ENCODE data around the gene FBXO30. TPM values are rescaled to one million over a fixed set of nuclear protein-coding genes. Genes with fewer than 3 reads are reported as not detected.

Gene FBXO30
- total RNA-seq, 6 experiments from 2014 or later, result 12.7 to 14.9 (median 13.9) TPM

DNA sequence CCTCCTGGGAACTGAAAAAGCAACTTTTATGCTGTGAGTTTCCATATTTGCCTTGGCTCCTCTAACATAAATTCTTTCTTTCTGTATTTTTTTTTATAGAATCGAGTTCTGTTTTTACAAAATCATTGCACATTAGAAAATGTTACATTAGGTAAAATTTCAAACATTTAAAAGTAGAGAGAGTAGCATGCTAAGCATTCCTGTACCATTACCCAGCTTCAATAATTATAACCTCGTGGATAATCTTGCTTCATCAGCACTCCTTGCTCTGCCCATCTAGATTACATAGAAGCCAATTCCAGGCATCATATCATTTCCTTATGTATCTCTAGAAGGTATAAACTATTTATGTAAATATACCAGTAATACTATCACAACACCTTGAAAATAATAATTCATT lies 15.4 kb upstream of the FBXO30 start:
- Mint-ChIP-seq H3K9me3 (no peaks in the 10 kb centered on the region), H3K4me3 (no peak overlapping the region), H3K27ac (no peak overlapping the region), H3K36me3 (ENCODE audit: low read depth) (no peaks in the 10 kb centered on the region), H3K4me1 (ENCODE audit: low read depth) (peaks cover 13% of the 10 kb centered on the region; the same call in 1 of the 2 replicates), H3K27me3 (ENCODE audit: insufficient read depth) (no peaks in the 10 kb centered on the region; the same call in 1 of the 2 replicates)
- DNase-seq, result no peak
- no peak for TF ChIP-seq CTCF (IDR thresholded peaks at IDR 0.05)

- no peaks in the 10 kb centered on the region; the same call in 1 of the 2 replicates for H3K27me3 Mint-ChIP-seq (ENCODE audit: insufficient read depth)
Measured at GRCh38 chr6:145829102-145829501, 14.5 kb upstream of the FBXO30 start.

GRCh38 chr6:145824344-145824743 lies 9.7 kb upstream of the FBXO30 start:
- Mint-ChIP-seq H3K36me3 (ENCODE audit: low read depth) (no peaks in the 10 kb centered on the region), H3K27me3 (ENCODE audit: insufficient read depth) (no peaks in the 10 kb centered on the region; the same call in 1 of the 2 replicates), H3K4me3 (no peak overlapping the region), H3K9me3 (no peaks in the 10 kb centered on the region), H3K4me1 (ENCODE audit: low read depth) (peaks cover 15% of the 10 kb centered on the region), H3K27ac (no peak overlapping the region)
- DNase-seq, result no peak
- TF ChIP-seq CTCF (IDR thresholded peaks at IDR 0.05), result no peak

More at GRCh38 chr6:145829102-145829501, 14.5 kb upstream of the FBXO30 start:
- DNase-seq, result no peak
- no peak for TF ChIP-seq CTCF (IDR thresholded peaks at IDR 0.05)
- Mint-ChIP-seq H3K36me3 (ENCODE audit: low read depth) (no peaks in the 10 kb centered on the region), H3K9me3 (no peaks in the 10 kb centered on the region), H3K4me1 (ENCODE audit: low read depth) (peaks cover 13% of the 10 kb centered on the region; the same call in 1 of the 2 replicates), H3K27ac (no peak overlapping the region), H3K4me3 (no peak overlapping the region)

DNA sequence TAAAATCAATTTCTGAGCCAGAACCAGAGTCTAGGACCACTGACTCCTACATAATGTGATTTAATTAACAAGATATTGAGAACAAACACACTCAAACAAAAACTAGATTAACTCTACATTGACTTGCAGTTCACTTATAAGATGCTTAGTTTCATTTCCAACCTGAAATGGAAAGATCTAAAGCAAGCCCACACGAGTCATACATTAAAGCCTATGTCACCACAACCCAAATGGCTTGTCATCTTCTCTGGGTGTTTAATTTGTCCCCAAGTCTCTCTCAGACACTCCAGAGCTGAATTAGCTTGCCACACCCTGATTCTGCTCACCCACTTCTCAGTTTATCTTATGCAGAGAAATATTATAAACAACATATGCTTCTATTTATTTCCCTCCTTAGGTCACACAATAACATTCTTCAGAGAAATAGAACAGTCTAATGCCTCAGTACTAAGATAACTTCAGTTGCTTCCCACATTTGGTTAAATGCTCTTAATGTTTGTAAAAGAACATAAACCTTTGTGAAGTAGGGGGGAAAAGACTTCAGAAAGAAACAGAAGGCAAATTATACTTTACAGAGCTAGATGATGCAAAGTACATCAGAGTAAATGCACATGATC lies 8.8 kb upstream of the FBXO30 start:
- H3K27ac Mint-ChIP-seq, result no peak overlapping the region
- H3K4me3 Mint-ChIP-seq, result no peak overlapping the region
- DNase-seq, result no peak
- peaks cover 13% of the 10 kb centered on the region for H3K4me1 Mint-ChIP-seq (ENCODE audit: low read depth)
- H3K36me3 Mint-ChIP-seq (ENCODE audit: low read depth), result no peaks in the 10 kb centered on the region
- no peak for TF ChIP-seq CTCF (IDR thresholded peaks at IDR 0.05)
- no peaks in the 10 kb centered on the region; the same call in 1 of the 2 replicates for H3K27me3 Mint-ChIP-seq (ENCODE audit: insufficient read depth)
- no peaks in the 10 kb centered on the region for H3K9me3 Mint-ChIP-seq

GRCh38 chr6:145822456-145822855 lies 7.9 kb upstream of the FBXO30 start:
- H3K27ac Mint-ChIP-seq, result no peak overlapping the region
- no peaks in the 10 kb centered on the region for H3K9me3 Mint-ChIP-seq
- no peak for TF ChIP-seq CTCF (IDR thresholded peaks at IDR 0.05)
- peaks cover 13% of the 10 kb centered on the region for H3K4me1 Mint-ChIP-seq (ENCODE audit: low read depth)
- no peak for DNase-seq
- no peaks in the 10 kb centered on the region; the same call in 1 of the 2 replicates for H3K27me3 Mint-ChIP-seq (ENCODE audit: insufficient read depth)
- no peak overlapping the region for H3K4me3 Mint-ChIP-seq
- no peaks in the 10 kb centered on the region for H3K36me3 Mint-ChIP-seq (ENCODE audit: low read depth)
